Left lung (tissue), 10 donors: ENCODE measurements around the gene UBE2K. TPM values are rescaled to one million over a fixed set of nuclear protein-coding genes. Genes with fewer than 3 reads are reported as not detected.
"Not testable (repeated sequence)": the region's sequence is repeated elsewhere in the genome, so short reads cannot be mapped to it uniquely, and the experiment has no call there.

ENCODE experiments used
- ATAC-seq: fragments of 200-7000 bp; cut with Tn5 transposase; one replicate; pipeline ENCODE4 v1.9.1; 2020; ENCODE audit warnings: moderate library complexity
- DNase-seq, 4 donors: peaks; one replicate each; pipeline ENCODE4 v3.0.0-alpha.2; 2013 to 2020
- H3K27ac ChIP-seq, 2 donors: fragments of 200-600 bp; sonication (generic) in 1 of 2; one replicate each; pipeline versions ENCODE4 v1.5.0 to v1.8.0; 2020 to 2021
- H3K27me3 ChIP-seq, 2 donors: fragments of 200-600 bp; sonication (generic) in 1 of 2; one replicate each; pipeline versions ENCODE4 v1.5.0 to v1.8.0; 2020 to 2021
- H3K36me3 ChIP-seq, 2 donors: fragments of 200-600 bp; sonication (generic) in 1 of 2; one replicate each; pipeline versions ENCODE4 v1.5.0 to v1.8.0; 2020 to 2021
- H3K4me1 ChIP-seq, 2 donors: fragments of 200-600 bp; one replicate each; pipeline ENCODE4 v1.8.0; 2021
- H3K4me3 ChIP-seq, 2 donors: fragments of 200-600 bp; sonication (generic) in 1 of 2; one replicate each; pipeline versions ENCODE4 v1.5.0 to v1.8.0; 2020 to 2021; ENCODE audit warnings: mild to moderate bottlenecking in 1 of 2
- H3K9me3 ChIP-seq, 2 donors: fragments of 200-600 bp; sonication (generic) in 1 of 2; one replicate each; pipeline versions ENCODE4 v1.5.0 to v1.8.0; 2020 to 2021
- CTCF ChIP-seq, 2 donors: fragments of 200-600 bp; sonication (generic) in 1 of 2; IDR thresholded peaks; one replicate each; pipeline versions ENCODE4 v1.5.0 to v1.8.0; 2021; ENCODE audit warnings: antibody characterized with exemption in 2 of 2
- intact Hi-C, 2 donors: fragments of 100-400 bp; cut with DNase I; formaldehyde crosslinking; loops; one replicate each; pipeline versions ENCODE4 v1.11.2 to v1.14.2; 2022
- polyA plus RNA-seq, 6 donors: library from polyadenylated mRNA; unstranded; fragments of 120-200 nt; gene quantifications; one replicate each; pipeline ENCODE4 v1.2.1, GENCODE V29; 2013; ENCODE audit not compliant: insufficient read length in 6 of 6
- total RNA-seq, 2 donors: library from RNA; stranded (reverse); fragmentation: NEBNext Ultra II Directional; extraction: Animal tissue kit (Norgen Biotek cat#: 25700); gene quantifications; one replicate each; pipeline ENCODE4 v1.2.1, GENCODE V29; 2021
- donor health status: DM: no; HTN: yes; CAD: no.
- donor health status: DM: no; HTN: no; CAD: no.

UBE2K gene
- total and polyA plus RNA-seq, 8 donors = 54.5 to 87.4 (median 75.9) TPM

DNA sequence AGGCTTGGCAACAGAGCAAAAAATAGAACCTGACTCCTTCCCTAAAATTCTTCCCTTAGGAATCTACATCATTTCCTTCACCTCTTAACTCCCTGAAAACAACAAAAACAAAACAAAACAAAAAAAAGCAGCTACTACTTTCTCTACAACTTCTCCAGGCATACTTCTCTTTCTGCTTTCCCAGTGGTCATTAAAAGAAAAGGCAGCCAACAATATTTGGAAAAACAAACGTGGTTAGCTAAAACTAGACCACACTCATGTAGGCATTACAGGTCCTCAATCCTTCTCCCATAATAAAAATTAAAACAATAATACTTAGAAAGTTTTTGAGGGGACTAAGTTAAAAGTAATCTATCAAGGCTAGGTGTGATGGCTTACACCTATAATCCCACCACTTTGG is 30.2 kb upstream of the UBE2K start:
- no peak overlapping the region for H3K27ac ChIP-seq
- H3K9me3 ChIP-seq = no peaks in the 10 kb centered on the region
- no peaks in the 10 kb centered on the region for H3K36me3 ChIP-seq
- TF ChIP-seq CTCF (IDR thresholded peaks at IDR 0.05) = no peak
- no peaks in the 10 kb centered on the region for H3K27me3 ChIP-seq
- no peak overlapping the region for H3K4me3 ChIP-seq
- intact Hi-C loops = no loop called here
- no peaks in the 10 kb centered on the region for H3K4me1 ChIP-seq
- peak in 2 of 4 donors; percentile 16 to 17 for DNase-seq
- ATAC-seq = no peak

- DNase-seq = peak in 2 of 4 donors; percentile 85 to 88
- Histone ChIP-seq H3K27me3 (no peaks in the 10 kb centered on the region), H3K4me3 (no peak overlapping the region), H3K27ac (no peak overlapping the region), H3K9me3 (no peaks in the 10 kb centered on the region), H3K4me1 (no peaks in the 10 kb centered on the region), H3K36me3 (no peaks in the 10 kb centered on the region)
- no peak for ATAC-seq
- intact Hi-C loops = no loop called here
- TF ChIP-seq CTCF (IDR thresholded peaks at IDR 0.05) = no peak
Measured at GRCh38 chr4:39668887-39669286, 29.0 kb upstream of the UBE2K start.

- intact Hi-C loops, H3K27me3 ChIP-seq, H3K4me3 ChIP-seq, H3K27ac ChIP-seq, H3K9me3 ChIP-seq, DNase-seq, H3K4me1 ChIP-seq, ATAC-seq, H3K36me3 ChIP-seq: not testable (repeated sequence)
Measured at GRCh38 chr4:39670296-39670695, 27.6 kb upstream of the UBE2K start.

- H3K27ac ChIP-seq, H3K36me3 ChIP-seq, H3K27me3 ChIP-seq, H3K9me3 ChIP-seq, H3K4me3 ChIP-seq, intact Hi-C loops, DNase-seq, H3K4me1 ChIP-seq, ATAC-seq: not testable (repeated sequence)
Measured at GRCh38 chr4:39675681-39676080, 22.3 kb upstream of the UBE2K start.

DNA sequence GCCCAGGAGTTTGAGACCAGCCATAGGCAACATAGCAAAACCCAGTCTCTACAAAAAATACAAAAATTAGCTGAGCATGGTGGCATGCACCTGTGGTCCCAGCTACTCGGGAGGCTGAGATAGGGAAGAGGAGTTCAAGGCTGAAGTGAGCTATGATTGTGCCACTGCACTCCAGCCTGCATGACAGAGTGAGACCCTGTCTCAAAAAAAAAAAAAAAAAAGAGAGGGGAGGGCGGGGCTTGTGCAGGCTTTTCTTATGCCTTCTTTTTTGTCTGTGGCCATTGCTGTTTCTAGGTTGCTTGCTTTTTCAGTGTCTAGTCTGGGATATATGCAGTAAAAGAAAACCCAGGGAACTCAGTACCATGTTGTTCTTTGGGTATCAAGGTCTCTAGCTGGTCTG is 16.9 kb upstream of the UBE2K start:
- H3K4me1 ChIP-seq, H3K9me3 ChIP-seq, H3K36me3 ChIP-seq, DNase-seq, H3K27me3 ChIP-seq, ATAC-seq, intact Hi-C loops, H3K27ac ChIP-seq, H3K4me3 ChIP-seq: not testable (repeated sequence)

DNA sequence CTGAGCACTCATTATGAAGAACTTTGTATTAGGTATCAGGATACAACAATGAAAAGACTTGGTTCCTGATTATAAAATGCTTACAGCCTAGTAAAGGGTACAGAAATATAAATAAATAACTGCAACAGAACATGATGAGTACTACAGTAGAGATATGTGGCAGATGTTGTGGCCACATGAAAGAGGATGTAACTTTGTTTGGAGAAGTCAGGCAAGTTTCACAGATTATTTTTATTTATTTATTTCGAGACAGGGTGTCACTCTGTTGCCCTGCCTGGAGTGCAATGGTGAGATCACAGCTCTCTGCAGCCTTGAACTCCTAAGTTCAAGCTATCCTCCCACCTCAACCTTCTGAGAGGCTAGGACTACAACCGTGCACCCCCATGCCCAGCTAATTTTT is 15.8 kb upstream of the UBE2K start:
- Histone ChIP-seq H3K36me3 (no peaks in the 10 kb centered on the region), H3K4me3 (no peak overlapping the region), H3K9me3 (no peaks in the 10 kb centered on the region), H3K27ac (no peak overlapping the region), H3K27me3 (no peaks in the 10 kb centered on the region), H3K4me1 (peaks cover 0 to 3% of the 10 kb centered on the region in 2 donors)
- ATAC-seq (peak; percentile 39), DNase-seq (no peak)
- no peak for TF ChIP-seq CTCF (IDR thresholded peaks at IDR 0.05)
- intact Hi-C loops = no loop called here

GRCh38 chr4:39685990-39686389 is 11.9 kb upstream of the UBE2K start:
- intact Hi-C loops = no loop called here
- Histone ChIP-seq H3K36me3 (no peaks in the 10 kb centered on the region), H3K9me3 (no peaks in the 10 kb centered on the region), H3K4me3 (no peak overlapping the region), H3K27me3 (no peaks in the 10 kb centered on the region), H3K27ac (no peak overlapping the region), H3K4me1 (peaks cover 0 to 3% of the 10 kb centered on the region in 2 donors)
- no peak for DNase-seq
- no peak for ATAC-seq
- no peak for TF ChIP-seq CTCF (IDR thresholded peaks at IDR 0.05)
